HepG2 (cell line): ENCODE results near the gene TBX15. TPM values are rescaled to one million over a fixed set of nuclear protein-coding genes. Genes with fewer than 3 reads are reported as not detected.

Experiments
- ATAC-seq: fragments of 200-7000 bp; cut with Tn5 transposase; 3 replicates; pipeline ENCODE4 v1.9.1; 2020; ENCODE audit warnings: mild to moderate bottlenecking, moderate library complexity
- BruUV-seq: library from RNA; stranded (reverse); fragments of 400-500 nt; replicated peaks from 2 replicates; lab custom pipeline; 2021; lab: Mats Ljungman, UMichigan
- CTCF ChIA-PET: fragments of 300-600 bp; formaldehyde crosslinking; extraction: SDS; loops from one replicate; lab custom pipeline; 2021; ENCODE audit warnings: low total read pairs, inconsistent platforms, low intra/inter-chr PET ratio; lab: Yijun Ruan, JAX
- POLR2A ChIA-PET: fragments of 350-600 bp; sonication (Branson Sonifier 250); formaldehyde crosslinking; loops from one replicate; lab custom pipeline; 2020; ENCODE audit warnings: antibody characterized with exemption, inconsistent platforms; lab: Yijun Ruan, JAX
- DNase-seq: peaks from one replicate; pipeline ENCODE4 v3.0.0-alpha.2; 2015; ENCODE audit warnings: low spot score
- FAIRE-seq: peaks from 3 replicates; lab custom pipeline; 2011; peaks lifted over from hg19 to GRCh38; lab: Jason Lieb, UNC
- H2AFZ ChIP-seq: one replicate; pipeline ENCODE4 v1.6.1; 2011; ENCODE audit warnings: low read length, inconsistent platforms
- H3K27ac ChIP-seq: fragments of 300-600 bp; 3 replicates; pipeline ENCODE4 v1.8.0; 2011; ENCODE audit warnings: mixed run types, mild to moderate bottlenecking, mixed read lengths, low read length, inconsistent platforms; ENCODE audit not compliant: insufficient read depth; ENCODE audit errors: extremely low read length
- H3K27me3 ChIP-seq, 2 experiments: fragments of 200-600 bp in 1 of 2; 2 replicates in 1 of 2; 3 replicates in 1 of 2; pipeline versions ENCODE4 v1.6.0 to v1.8.0; 2011; ENCODE audit warnings: low read length in 2 of 2, mild to moderate bottlenecking in 2 of 2, moderate library complexity in 2 of 2, inconsistent platforms in 1 of 2; ENCODE audit not compliant: insufficient read depth in 2 of 2, control insufficient read depth in 1 of 2
- H3K36me3 ChIP-seq, 2 experiments: fragments of 200-600 bp in 1 of 2; replicated peaks in 1 of 2; 2 replicates in 1 of 2; 3 replicates in 1 of 2; pipeline versions ENCODE4 v1.5.1 to v1.8.0; 2011; ENCODE audit warnings: low read length in 2 of 2, inconsistent platforms in 1 of 2; ENCODE audit not compliant: insufficient read depth in 2 of 2, control insufficient read depth in 1 of 2
- H3K4me1 ChIP-seq: 2 replicates; pipeline ENCODE4 v1.5.1; 2012; ENCODE audit warnings: low read length, inconsistent platforms; ENCODE audit not compliant: insufficient read depth
- H3K4me2 ChIP-seq: 2 replicates; pipeline ENCODE4 v1.6.0; 2011; ENCODE audit warnings: low read depth, low read length, inconsistent platforms
- H3K4me3 ChIP-seq, 3 experiments: fragments of 200-600 bp in 1 of 3; sonication (generic), shearing (Covaris generic) in 1 of 3; replicated peaks in 1 of 3; 2 replicates each; pipeline ENCODE4 v1.5.1; 2011 to 2016; ENCODE audit warnings: low read length in 3 of 3, inconsistent platforms in 2 of 3, low read depth in 2 of 3, mild to moderate bottlenecking in 2 of 3, control low read depth in 1 of 3, mixed read lengths in 1 of 3; ENCODE audit not compliant: insufficient read depth in 1 of 3
- H3K79me2 ChIP-seq: one replicate; pipeline ENCODE4 v1.6.1; 2011; ENCODE audit warnings: low read length, inconsistent platforms; ENCODE audit not compliant: insufficient read depth
- H3K9ac ChIP-seq: 2 replicates; pipeline ENCODE4 v1.6.0; 2011; ENCODE audit warnings: mild to moderate bottlenecking, low read depth, low read length, inconsistent platforms; ENCODE audit not compliant: insufficient read depth
- H3K9me3 ChIP-seq: 2 replicates; pipeline ENCODE4 v1.5.1; 2012; ENCODE audit warnings: mild to moderate bottlenecking, low read length
- H4K20me1 ChIP-seq: 2 replicates; pipeline ENCODE4 v1.6.0; 2011; ENCODE audit warnings: inconsistent platforms, mild to moderate bottlenecking, low read length, moderate library complexity; ENCODE audit not compliant: insufficient read depth
- DMAP1 ChIP-seq: IDR thresholded peaks from 2 replicates; pipeline ENCODE4 v1.6.1; 2016
- HMG20A ChIP-seq: IDR thresholded peaks from 2 replicates; pipeline ENCODE4 v1.6.1; 2016; ENCODE audit warnings: borderline replicate concordance
- NFATC3 ChIP-seq: sonication (generic); formaldehyde crosslinking; IDR thresholded peaks from 2 replicates; pipeline ENCODE4 v1.5.1; 2020; ENCODE audit warnings: mild to moderate bottlenecking, missing genetic modification reagents
- SALL2 ChIP-seq: sonication (generic); formaldehyde crosslinking; IDR thresholded peaks from 2 replicates; pipeline ENCODE4 v1.8.1; 2023; ENCODE audit warnings: mild to moderate bottlenecking, missing genetic modification reagents, inconsistent platforms
- ZEB1 ChIP-seq: IDR thresholded peaks from 2 replicates; pipeline ENCODE4 v1.6.1; 2012; ENCODE audit warnings: mild to moderate bottlenecking, low read depth, inconsistent platforms; ENCODE audit not compliant: insufficient replicate concordance
- ZNF232 ChIP-seq: sonication (generic); formaldehyde crosslinking; IDR thresholded peaks from 2 replicates; pipeline ENCODE4 v1.4.0; 2020; ENCODE audit warnings: missing genetic modification reagents, borderline replicate concordance
- ZNF3 ChIP-seq: IDR thresholded peaks from 2 replicates; pipeline ENCODE4 v1.7.0; 2017; ENCODE audit warnings: inconsistent platforms
- ZNF556 ChIP-seq: sonication (generic); formaldehyde crosslinking; IDR thresholded peaks from 2 replicates; pipeline ENCODE4 v1.4.0; 2020; ENCODE audit warnings: mild to moderate bottlenecking, missing genetic modification reagents, borderline replicate concordance
- ZNF563 ChIP-seq: sonication (generic); formaldehyde crosslinking; IDR thresholded peaks from 2 replicates; pipeline ENCODE4 v1.8.0; 2022; ENCODE audit warnings: mild to moderate bottlenecking, moderate library complexity, missing genetic modification reagents
- ZNF672 ChIP-seq: sonication (generic); formaldehyde crosslinking; IDR thresholded peaks from 2 replicates; pipeline ENCODE4 v1.8.1; 2022; ENCODE audit warnings: missing genetic modification reagents
- WGBS: methylation state at CpG from one replicate; pipeline ENCODE4 v1.1.6; 2017; ENCODE audit warnings: low lambda C conversion rate; 5-methylcytosine and 5-hydroxymethylcytosine counted together
- in situ Hi-C: cut with HindIII; loops from 2 replicates; pipeline ENCODE4 v1.10.0; 2017; ENCODE audit warnings: low pct_unique_long_range_greater_than_20kb; ENCODE audit not compliant: extremely low pct_ligation_motif_present
- intact Hi-C: fragments of 100-400 bp; cut with micrococcal nuclease; formaldehyde crosslinking; loops from one replicate; pipeline ENCODE4 v1.10.0; 2022; ENCODE audit not compliant: unreplicated experiment
- polyA plus RNA-seq, 8 experiments: library from polyadenylated mRNA; depleted of rRNA in 3 of 8; stranded (reverse) in 7 of 8; unstranded in 1 of 8; fragments of >200 nt; fragmentation: Illumina TruSeq in 4 of 8; extraction: Trizol in 4 of 8; gene quantifications; 2 replicates each; pipeline versions ENCODE4 v1.2.1 to v1.2.3, GENCODE V29; 2011 to 2016; ENCODE audit warnings: low read depth in 4 of 8, missing spikeins in 1 of 8, mixed read lengths in 1 of 8; ENCODE audit not compliant: insufficient read depth in 1 of 8
- total RNA-seq, 5 experiments: library from RNA; depleted of rRNA; stranded (reverse); fragments of >200 nt; fragmentation: Illumina TruSeq; extraction: Trizol; gene quantifications; 2 replicates each; pipeline ENCODE4 v1.2.3, GENCODE V29; 2016; ENCODE audit warnings: low read depth in 1 of 5
- TF ChIP-seq, protein P1 (sequence below): sonication (generic); formaldehyde crosslinking; IDR thresholded peaks from 2 replicates; pipeline ENCODE4 v1.4.0; 2020; ENCODE audit warnings: missing genetic modification reagents
- TF ChIP-seq, protein P2 (sequence below): sonication (generic); formaldehyde crosslinking; IDR thresholded peaks from 2 replicates; pipeline ENCODE4 v1.8.1; 2023; ENCODE audit warnings: missing genetic modification reagents, mild to moderate bottlenecking, borderline replicate concordance
- TF ChIP-seq, protein P3 (sequence below): sonication (generic); formaldehyde crosslinking; IDR thresholded peaks from 2 replicates; pipeline ENCODE4 v1.8.1; 2023; ENCODE audit warnings: mild to moderate bottlenecking, missing genetic modification reagents, borderline replicate concordance
- TF ChIP-seq, protein P4 (sequence below): sonication (generic); formaldehyde crosslinking; IDR thresholded peaks from 2 replicates; pipeline ENCODE4 v1.4.0; 2020; ENCODE audit warnings: missing genetic modification reagents

Gene TBX15
- total and polyA plus RNA-seq, 2 of the 13 experiments (the other 11 are each of a cell fraction or from before 2014, with no cell fraction given) = 0.42 to 1.9 TPM

DNA sequence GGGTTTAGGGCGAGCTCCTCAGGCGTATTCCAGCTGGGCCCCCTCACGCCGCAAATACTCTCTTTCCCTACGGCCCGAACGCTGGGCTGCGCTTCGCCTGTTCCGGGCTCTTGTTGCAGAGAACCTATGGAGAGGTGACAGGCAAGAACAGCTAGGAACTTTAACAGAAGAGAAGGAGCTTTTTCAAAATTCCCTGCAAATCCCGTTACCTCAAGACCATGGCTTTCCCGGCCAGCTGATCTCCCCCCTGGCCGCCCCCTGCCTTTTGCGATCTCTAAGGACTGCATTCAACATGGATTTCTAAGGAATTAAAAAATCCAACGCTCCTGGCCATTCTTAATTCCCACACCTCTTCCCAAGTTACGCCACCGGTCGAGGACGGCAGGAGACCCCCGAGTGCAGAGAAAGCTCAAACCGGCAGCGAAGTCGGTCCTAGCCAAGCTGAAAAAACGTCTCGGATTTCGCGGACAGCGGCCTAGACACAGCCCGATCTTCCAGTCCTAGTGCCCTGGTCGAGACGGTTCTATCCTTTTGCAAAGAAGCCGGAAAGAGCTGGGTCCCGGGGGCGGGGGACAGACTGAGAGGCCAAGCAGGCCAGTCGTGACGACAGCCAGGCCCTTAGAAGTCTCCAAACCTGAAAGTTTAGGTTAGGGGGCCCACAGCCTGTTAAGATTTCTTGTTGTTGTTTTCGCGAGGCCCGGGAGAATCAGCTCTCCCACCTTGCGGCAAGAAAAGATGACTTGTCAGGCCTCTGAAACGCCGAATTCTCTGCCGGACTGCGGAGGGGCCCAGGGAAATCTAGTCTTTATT is 1.1 kb upstream of the TBX15 start:
- 81% methylated on average over 36 of the region's 44 CpGs for WGBS
- intact Hi-C loops (no loop called here), in situ Hi-C loops (no loop called here)
- Histone ChIP-seq H3K4me1 (no peaks in the 10 kb centered on the region), H3K79me2 (no peaks in the 10 kb centered on the region), H3K4me3 (no peak overlapping the region), H4K20me1 (no peaks in the 10 kb centered on the region), H3K27ac (no peak overlapping the region), H3K9ac (no peak overlapping the region), H2AFZ (no peak overlapping the region)
- FAIRE-seq (no peak), DNase-seq (no peak)
- no TSS peak for BruUV-seq
- CTCF ChIA-PET = no interaction called here
- no peak for TF ChIP-seq ZNF232 (CRISPR knock-in tag)
- TF ChIP-seq HMG20A = no peak
- TF ChIP-seq, protein P1, sequence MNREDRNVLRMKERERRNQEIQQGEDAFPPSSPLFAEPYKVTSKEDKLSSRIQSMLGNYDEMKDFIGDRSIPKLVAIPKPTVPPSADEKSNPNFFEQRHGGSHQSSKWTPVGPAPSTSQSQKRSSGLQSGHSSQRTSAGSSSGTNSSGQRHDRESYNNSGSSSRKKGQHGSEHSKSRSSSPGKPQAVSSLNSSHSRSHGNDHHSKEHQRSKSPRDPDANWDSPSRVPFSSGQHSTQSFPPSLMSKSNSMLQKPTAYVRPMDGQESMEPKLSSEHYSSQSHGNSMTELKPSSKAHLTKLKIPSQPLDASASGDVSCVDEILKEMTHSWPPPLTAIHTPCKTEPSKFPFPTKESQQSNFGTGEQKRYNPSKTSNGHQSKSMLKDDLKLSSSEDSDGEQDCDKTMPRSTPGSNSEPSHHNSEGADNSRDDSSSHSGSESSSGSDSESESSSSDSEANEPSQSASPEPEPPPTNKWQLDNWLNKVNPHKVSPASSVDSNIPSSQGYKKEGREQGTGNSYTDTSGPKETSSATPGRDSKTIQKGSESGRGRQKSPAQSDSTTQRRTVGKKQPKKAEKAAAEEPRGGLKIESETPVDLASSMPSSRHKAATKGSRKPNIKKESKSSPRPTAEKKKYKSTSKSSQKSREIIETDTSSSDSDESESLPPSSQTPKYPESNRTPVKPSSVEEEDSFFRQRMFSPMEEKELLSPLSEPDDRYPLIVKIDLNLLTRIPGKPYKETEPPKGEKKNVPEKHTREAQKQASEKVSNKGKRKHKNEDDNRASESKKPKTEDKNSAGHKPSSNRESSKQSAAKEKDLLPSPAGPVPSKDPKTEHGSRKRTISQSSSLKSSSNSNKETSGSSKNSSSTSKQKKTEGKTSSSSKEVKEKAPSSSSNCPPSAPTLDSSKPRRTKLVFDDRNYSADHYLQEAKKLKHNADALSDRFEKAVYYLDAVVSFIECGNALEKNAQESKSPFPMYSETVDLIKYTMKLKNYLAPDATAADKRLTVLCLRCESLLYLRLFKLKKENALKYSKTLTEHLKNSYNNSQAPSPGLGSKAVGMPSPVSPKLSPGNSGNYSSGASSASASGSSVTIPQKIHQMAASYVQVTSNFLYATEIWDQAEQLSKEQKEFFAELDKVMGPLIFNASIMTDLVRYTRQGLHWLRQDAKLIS (CRISPR knock-in tag) = no peak
- TF ChIP-seq NFATC3 (CRISPR knock-in tag) = no peak
- TF ChIP-seq ZNF556 (CRISPR knock-in tag) = no peak
- no peak for TF ChIP-seq ZNF563
- TF ChIP-seq ZNF672 (CRISPR knock-in tag) = no peak
- TF ChIP-seq, protein P2, sequence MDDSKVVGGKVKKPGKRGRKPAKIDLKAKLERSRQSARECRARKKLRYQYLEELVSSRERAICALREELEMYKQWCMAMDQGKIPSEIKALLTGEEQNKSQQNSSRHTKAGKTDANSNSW = no peak
- TF ChIP-seq, protein P3, sequence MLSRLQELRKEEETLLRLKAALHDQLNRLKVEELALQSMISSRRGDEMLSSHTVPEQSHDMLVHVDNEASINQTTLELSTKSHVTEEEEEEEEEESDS (CRISPR knock-in tag) = no peak
- TF ChIP-seq, protein P4, sequence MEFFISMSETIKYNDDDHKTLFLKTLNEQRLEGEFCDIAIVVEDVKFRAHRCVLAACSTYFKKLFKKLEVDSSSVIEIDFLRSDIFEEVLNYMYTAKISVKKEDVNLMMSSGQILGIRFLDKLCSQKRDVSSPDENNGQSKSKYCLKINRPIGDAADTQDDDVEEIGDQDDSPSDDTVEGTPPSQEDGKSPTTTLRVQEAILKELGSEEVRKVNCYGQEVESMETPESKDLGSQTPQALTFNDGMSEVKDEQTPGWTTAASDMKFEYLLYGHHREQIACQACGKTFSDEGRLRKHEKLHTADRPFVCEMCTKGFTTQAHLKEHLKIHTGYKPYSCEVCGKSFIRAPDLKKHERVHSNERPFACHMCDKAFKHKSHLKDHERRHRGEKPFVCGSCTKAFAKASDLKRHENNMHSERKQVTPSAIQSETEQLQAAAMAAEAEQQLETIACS = no peak
- TF ChIP-seq ZNF3 (CRISPR knock-in tag) = no peak
- no peak for TF ChIP-seq ZEB1
- TF ChIP-seq SALL2 (CRISPR knock-in tag) = no peak
- no peak for TF ChIP-seq DMAP1
- TF ChIP-seq, all 625 proteins: peak for 0
- Histone ChIP-seq H3K4me2 (no peak overlapping the region), H3K36me3 (no peaks in the 10 kb centered on the region), H3K9me3 (no peaks in the 10 kb centered on the region), H3K27me3 (no peaks in the 10 kb centered on the region)
- POLR2A ChIA-PET = no interaction called here
- no peak for ATAC-seq
